RWPE1 (cell line): ENCODE data around the gene TUBA8.

Experiments used
- CTCF ChIA-PET: fragments of 350-600 bp; sonication (Branson Sonifier 250); formaldehyde crosslinking; extraction: SDS; loops from one replicate; lab custom pipeline; 2021; lab: Yijun Ruan, JAX
- POLR2A ChIA-PET: fragments of 400-600 bp; formaldehyde crosslinking; extraction: SDS; loops from one replicate; lab custom pipeline; 2020; ENCODE audit warnings: antibody characterized with exemption; ENCODE audit not compliant: low non-redundant PET; lab: Yijun Ruan, JAX
- DNase-seq: peaks from one replicate; pipeline ENCODE4 v3.0.0; 2012; ENCODE audit warnings: low spot score
- H3K27ac ChIP-seq: fragments of 450-650 bp; 2 replicates; pipeline ENCODE4 v1.5.1; 2017
- TF ChIP-seq, protein P1 (sequence below): fragments of 450-650 bp; conservative IDR thresholded peaks from 2 replicates; pipeline ENCODE4 v1.5.1; 2017; ENCODE audit warnings: low read depth, mild to moderate bottlenecking

TUBA8 gene

DNA sequence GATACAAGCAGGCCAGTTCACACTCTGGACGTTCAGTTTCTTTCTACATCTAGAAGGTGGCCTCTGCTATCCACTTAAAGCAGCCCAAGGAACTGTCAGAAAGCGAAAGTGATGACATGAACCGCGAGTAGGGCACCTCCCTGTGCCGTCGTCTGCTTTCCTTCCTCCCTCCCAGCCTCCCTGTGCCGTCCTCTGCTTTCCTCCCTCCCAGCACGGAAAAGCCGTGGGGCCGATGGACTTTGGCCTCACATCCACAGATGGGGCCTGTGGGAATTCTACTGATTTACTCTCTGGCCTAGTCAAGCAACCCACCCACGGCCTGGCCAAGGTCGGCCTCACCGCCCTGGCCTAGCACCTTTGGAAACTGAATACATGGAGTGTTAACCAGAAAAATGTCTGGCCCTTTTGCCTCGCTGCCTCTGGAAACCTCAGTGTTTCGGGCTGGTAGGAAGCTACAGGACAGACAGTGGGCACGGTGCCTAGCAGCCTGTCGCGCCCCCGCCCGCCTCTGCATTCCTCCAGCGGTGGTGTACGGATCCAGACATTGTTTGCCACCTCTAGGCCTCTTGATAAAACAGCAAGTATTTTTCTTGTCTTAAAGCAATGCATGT is 18.6 kb upstream of the TUBA8 start:
- H3K27ac ChIP-seq, result peak overlapping the region; percentile 81
- ChIA-PET POLR2A (no interaction called here), CTCF (no interaction called here)
- TF ChIP-seq, protein P1, sequence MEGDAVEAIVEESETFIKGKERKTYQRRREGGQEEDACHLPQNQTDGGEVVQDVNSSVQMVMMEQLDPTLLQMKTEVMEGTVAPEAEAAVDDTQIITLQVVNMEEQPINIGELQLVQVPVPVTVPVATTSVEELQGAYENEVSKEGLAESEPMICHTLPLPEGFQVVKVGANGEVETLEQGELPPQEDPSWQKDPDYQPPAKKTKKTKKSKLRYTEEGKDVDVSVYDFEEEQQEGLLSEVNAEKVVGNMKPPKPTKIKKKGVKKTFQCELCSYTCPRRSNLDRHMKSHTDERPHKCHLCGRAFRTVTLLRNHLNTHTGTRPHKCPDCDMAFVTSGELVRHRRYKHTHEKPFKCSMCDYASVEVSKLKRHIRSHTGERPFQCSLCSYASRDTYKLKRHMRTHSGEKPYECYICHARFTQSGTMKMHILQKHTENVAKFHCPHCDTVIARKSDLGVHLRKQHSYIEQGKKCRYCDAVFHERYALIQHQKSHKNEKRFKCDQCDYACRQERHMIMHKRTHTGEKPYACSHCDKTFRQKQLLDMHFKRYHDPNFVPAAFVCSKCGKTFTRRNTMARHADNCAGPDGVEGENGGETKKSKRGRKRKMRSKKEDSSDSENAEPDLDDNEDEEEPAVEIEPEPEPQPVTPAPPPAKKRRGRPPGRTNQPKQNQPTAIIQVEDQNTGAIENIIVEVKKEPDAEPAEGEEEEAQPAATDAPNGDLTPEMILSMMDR, result no peak
- no peak for DNase-seq

DNA sequence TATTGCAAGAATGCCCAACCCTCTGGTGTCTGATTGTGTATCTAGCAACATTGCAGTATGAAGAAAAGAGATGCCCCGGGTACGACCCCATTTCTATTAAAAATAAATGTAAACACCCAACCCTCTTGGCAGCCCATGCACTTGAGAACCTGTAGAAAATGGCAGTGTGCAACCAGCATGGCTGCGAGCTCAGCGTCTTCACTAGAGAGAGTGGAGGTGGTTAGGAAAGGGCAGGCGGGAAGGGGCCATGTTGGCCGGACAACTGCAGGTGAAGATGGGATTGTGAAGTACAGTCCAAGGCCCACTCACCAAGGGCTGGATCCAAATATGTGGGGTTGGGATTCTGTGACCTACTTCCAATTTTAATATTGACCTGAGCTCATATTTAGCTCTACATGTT is 16.9 kb upstream of the TUBA8 start:
- TF ChIP-seq, protein P1, result no peak
- POLR2A ChIA-PET, result no interaction called here

DNA sequence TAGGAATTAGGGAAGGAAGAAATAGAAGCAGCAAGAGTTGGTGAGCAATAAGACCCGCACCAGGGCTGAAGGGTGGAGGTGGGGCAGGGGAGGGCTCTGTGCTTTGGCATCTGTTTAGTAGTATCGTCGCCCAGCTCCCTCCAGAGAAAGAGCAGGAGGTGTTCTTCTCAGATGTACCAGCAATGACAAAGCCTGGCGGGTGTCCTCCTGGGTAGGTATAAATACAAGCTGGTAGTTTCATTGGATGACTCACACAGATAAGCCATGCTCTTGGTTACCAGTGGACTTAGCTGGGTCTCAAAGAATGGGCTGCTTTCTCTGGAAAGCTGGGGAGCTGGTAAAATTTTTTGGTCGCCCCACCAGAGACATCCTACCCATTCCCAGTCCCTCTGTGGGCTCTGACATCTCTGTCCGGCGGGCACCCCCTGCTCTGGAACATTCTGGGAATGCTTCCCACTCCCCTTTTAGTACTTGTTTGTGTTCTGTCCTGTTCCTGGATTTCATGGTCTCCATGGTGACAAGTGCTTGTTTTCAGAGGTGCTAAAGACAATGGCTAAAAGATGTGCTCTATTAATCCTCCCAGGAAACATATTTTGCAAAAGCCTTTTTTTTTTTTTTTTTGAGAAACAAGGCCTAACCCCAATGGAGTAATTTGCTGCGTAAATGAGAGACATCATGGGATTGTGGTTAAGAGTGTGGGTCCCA is 15.4 kb upstream of the TUBA8 start:
- ChIA-PET CTCF (no interaction called here), POLR2A (no interaction called here)
- TF ChIP-seq, protein P1, result no peak
- no peak overlapping the region for H3K27ac ChIP-seq
- DNase-seq, result no peak

More for the DNA sequence above, 16.9 kb upstream of the TUBA8 start:
- no peak overlapping the region for H3K27ac ChIP-seq
- CTCF ChIA-PET, result interaction anchor here (0.6 kb wide), 1 partner anchor 56 kb away, joined by 5 read pairs; no protein-coding TSS in a partner anchor
- no peak for DNase-seq

DNA sequence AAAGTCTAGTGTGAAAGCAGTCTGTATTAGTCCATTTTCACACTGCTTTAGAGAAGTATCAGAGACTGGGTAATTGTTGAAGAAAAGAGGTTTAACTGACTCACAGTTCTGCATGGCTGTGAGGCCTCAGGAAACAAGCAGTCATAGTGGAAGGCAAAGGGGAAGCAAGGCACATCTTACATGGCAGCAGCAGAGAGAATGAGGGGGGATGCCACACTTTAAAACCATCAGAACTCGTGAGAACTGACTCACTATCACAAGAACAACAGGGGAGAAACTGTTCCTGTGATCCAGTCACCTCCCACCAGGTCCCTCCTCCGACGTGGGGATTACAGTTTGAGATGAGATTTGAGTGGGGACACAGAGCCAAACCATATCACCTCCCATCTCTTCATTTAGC is 13.8 kb upstream of the TUBA8 start:
- no peak overlapping the region for H3K27ac ChIP-seq
- CTCF ChIA-PET, result no interaction called here
- no peak for DNase-seq
- POLR2A ChIA-PET, result no interaction called here
- TF ChIP-seq, protein P1, result no peak

DNA sequence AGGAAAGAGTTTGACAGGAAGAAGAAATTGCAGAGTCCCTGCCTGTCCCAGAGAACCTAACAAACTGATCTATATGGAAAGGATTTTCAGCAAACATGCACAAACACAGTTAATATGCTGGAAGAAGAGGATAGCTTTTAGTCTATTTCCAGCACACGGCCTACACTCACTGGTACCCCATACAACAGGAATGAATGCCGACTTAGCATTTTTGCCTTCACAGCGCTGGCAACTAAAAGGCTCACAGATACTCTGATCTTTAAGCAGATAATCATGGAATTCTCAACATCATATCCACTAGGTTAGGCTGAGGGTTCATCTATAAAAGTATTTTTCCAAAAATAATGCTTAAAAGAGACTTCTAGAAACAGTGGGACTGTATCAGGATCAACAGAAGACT is 9.8 kb upstream of the TUBA8 start:
- no peak overlapping the region for H3K27ac ChIP-seq
- POLR2A ChIA-PET, result no interaction called here
- TF ChIP-seq, protein P1, result no peak

DNA sequence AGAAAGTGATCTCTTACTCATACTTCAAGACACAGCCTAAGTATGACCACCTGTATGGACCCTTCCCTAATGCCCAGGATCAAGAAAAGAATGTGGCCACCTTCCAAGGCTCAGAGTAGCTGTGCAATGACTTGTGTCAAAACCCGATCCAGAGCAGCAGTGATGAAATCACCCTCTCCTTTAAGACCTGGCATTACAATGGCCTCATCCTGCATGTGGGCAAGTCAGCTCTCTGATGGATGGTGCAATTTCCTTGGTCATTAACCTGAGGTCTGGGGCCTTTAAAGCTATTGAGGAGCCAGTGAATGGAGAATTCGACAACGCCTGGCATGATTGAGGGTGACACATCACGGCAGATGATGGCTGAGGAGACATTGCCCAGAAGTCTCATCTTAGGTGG is 9.1 kb upstream of the TUBA8 start:
- POLR2A ChIA-PET, result no interaction called here
- DNase-seq, result no peak
- TF ChIP-seq, protein P1, result no peak
- CTCF ChIA-PET, result no interaction called here
- H3K27ac ChIP-seq, result no peak overlapping the region

More for the DNA sequence above, 9.8 kb upstream of the TUBA8 start:
- no peak for DNase-seq
- CTCF ChIA-PET, result no interaction called here
